HG03575 (cell line): ENCODE measurements around the gene UBE2L3.
"Not testable (repeated sequence)": the region's sequence is repeated elsewhere in the genome, so short reads cannot be mapped to it uniquely, and the experiment has no call there.

ENCODE experiments used
- ATAC-seq: cut with Tn5 transposase; IDR thresholded peaks from one replicate; pipeline ENCODE4 v1.9.1; 2021; ENCODE audit not compliant: unreplicated experiment, insufficient number of reproducible peaks, low FRiP score; ENCODE audit errors: extremely low read depth

UBE2L3 gene

GRCh38 chr22:21567456-21568346 is at the start of gene UBE2L3:
UBE2L3 (plus strand) TSS chr22:21567714; CDS start chr22:21567745, 31 bp downstream.
- ATAC-seq, result no peak

- not testable (repeated sequence) for ATAC-seq
Measured at GRCh38 chr22:21526705-21527500, 40.6 kb upstream of the UBE2L3 start.

- not testable (repeated sequence) for ATAC-seq
Measured at GRCh38 chr22:21531525-21531924, 36.0 kb upstream of the UBE2L3 start.

- ATAC-seq, result not testable (repeated sequence)
Measured at GRCh38 chr22:21532863-21533648, 34.5 kb upstream of the UBE2L3 start.

GRCh38 chr22:21539862-21540261 is 27.7 kb upstream of the UBE2L3 start:
- not testable (repeated sequence) for ATAC-seq

GRCh38 chr22:21544432-21545322 is 22.8 kb upstream of the UBE2L3 start:
- ATAC-seq, result not testable (repeated sequence)

- ATAC-seq, result not testable (repeated sequence)
Measured at GRCh38 chr22:21549558-21549957, 18.0 kb upstream of the UBE2L3 start.

GRCh38 chr22:21550008-21550677 is 17.4 kb upstream of the UBE2L3 start:
- not testable (repeated sequence) for ATAC-seq

GRCh38 chr22:21550678-21551047 is 16.9 kb upstream of the UBE2L3 start:
- ATAC-seq, result not testable (repeated sequence)

- not testable (repeated sequence) for ATAC-seq
Measured at GRCh38 chr22:21551361-21551760, 16.2 kb upstream of the UBE2L3 start, which contains the start of gene RIMBP3C. RIMBP3C (minus strand) TSS chr22:21551461; CDS start chr22:21550976, 485 bp downstream.

- ATAC-seq, result not testable (repeated sequence)
Measured at GRCh38 chr22:21559345-21560125, 8.0 kb upstream of the UBE2L3 start.

GRCh38 chr22:21560657-21561056 is 6.9 kb upstream of the UBE2L3 start:
- not testable (repeated sequence) for ATAC-seq

GRCh38 chr22:21563912-21564311 is 3.6 kb upstream of the UBE2L3 start:
- no peak for ATAC-seq

- no peak for ATAC-seq
Measured at GRCh38 chr22:21564411-21564810, 3.1 kb upstream of the UBE2L3 start.

GRCh38 chr22:21568347-21569075 is 997 bp downstream of the UBE2L3 start:
- no peak for ATAC-seq

- not testable (repeated sequence) for ATAC-seq
Measured at GRCh38 chr22:21569076-21569427, 1.5 kb downstream of the UBE2L3 start.
